Activated CD4-positive, CD25-positive, alpha-beta regulatory T cell treated with anti-CD3 and anti-CD28 coated beads, Interleukin-2, amount 50 U/mL, for 24 hours (primary cell): ENCODE data around the gene PPP1R12C.
A peak's percentile ranks its signal among the peaks of the same experiment; 100 is the strongest.

Experiments used
- ATAC-seq, 2 donors: fragments of 150-1000 bp; cut with Tn5 transposase; one replicate each; pipeline ENCODE4 v1.10.0; 2021; ENCODE audit warnings: mild to moderate bottlenecking in 1 of 2, moderate library complexity in 1 of 2

The PPP1R12C gene

DNA sequence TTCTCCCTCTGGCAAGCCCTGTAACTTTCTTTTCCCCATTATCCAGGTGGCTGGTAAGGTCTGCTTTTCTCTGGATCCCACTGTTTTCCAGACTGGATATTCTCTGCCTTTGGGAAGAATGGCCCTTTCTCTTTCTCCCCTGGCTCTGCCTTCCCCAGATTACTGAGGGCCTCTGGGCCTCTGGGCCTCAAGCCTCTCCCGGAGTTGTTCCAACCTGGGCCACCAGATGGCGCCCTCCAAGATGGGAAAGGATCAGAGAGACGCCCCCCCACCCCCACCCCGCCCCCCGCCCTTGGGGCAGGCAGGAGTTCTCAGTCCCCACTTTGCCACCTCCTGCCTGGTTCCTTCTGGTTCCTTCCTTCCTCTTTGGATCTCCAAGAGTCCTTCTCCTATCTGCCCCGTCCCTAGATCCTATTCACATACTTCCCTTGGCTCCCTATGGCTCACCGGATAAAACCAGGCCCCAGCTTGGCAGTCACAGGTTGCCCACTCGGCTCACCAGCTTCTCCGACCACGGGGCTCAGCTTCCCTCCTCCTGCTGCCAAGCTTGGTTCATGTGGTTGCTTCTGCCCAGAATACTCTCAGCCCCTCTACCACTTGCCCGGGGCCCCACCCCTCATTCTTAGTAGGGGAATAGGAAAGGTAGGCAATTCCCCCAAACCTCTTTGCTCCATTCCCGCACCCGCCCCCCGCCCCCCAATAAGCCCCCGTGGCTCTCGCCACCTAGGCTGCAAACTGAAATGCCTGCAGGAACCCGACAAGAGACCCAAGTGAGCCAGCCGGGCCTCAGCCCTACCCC lies 28.7 kb downstream of the PPP1R12C start:
- ATAC-seq: peak in 1 of 2 donors; percentile 44

DNA sequence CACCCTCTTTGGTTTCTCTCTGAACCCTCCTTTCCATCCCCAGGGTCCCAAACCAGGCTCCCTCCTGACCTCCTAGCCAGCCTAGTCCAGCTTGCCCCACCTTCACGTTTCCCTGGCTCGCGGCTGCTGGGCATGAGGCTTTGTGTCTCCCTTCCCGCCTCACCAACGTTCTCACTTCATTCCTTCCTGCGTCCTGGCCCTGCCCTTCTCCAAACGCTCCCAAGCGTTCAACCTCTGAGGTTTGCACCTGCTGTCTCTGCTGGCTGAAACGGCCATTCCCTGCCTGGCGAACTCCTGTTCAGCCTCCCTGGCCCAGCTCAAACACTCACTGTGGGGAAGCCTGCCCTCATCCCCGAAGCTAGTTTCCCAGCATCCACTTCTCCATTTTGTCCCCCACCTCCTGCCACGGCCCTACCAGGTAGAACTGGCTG lies 29.4 kb downstream of the PPP1R12C start:
- ATAC-seq: no peak

DNA sequence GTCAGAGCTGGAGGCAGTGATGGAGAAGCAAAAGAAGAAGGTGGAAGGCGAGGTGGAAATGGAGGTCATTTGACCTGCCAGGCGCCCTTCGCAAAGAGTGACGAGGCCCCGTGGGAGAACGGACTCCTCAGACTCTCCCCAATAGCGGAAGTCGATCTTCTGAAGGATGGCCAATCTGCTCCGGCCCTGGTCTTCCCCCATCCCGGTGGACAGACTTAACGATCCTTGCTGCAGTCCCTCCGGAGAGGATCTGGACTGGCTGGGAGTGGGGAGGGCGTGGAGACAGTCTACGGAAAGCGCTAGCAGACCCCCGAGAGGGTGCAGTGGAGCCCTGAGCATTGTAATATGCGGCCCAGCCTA lies 29.9 kb downstream of the PPP1R12C start:
- ATAC-seq: no peak

DNA sequence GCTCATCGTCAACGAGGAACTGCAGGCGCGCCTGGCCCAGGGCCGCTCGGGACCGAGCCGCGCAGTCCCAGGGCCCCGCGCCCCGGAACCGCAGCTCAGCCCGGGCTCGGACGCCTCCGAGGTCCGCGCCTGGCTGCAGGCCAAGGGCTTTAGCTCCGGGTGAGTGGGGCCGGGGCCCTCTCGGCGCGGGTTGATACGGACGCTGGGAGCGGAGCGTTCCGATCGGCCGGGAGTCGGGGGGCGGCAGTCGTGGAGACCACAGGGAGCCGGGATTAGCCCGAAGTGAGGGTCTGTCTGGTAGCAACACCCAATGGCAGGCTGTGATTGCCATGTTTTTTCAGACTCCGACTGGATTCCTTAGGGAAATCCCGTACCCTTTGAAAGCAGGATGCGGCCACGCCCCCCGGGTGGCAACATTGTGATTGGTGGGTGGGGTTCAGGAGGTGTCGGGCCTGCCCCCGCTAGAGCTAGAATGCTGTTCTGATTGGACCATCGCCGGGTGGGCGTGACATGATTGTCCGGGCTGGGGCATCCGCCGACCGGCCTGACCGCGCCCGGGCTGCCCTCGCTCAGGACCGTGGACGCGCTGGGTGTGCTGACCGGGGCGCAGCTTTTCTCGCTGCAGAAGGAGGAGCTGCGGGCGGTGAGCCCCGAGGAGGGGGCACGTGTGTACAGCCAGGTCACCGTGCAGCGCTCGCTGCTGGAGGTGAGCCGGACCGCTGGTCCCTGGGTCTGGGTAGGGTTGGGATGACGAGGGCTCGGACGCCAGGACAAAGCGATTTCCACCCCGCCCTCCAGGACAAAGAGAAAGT lies 30.5 kb downstream of the PPP1R12C start:
- peak; percentile 66 for ATAC-seq

DNA sequence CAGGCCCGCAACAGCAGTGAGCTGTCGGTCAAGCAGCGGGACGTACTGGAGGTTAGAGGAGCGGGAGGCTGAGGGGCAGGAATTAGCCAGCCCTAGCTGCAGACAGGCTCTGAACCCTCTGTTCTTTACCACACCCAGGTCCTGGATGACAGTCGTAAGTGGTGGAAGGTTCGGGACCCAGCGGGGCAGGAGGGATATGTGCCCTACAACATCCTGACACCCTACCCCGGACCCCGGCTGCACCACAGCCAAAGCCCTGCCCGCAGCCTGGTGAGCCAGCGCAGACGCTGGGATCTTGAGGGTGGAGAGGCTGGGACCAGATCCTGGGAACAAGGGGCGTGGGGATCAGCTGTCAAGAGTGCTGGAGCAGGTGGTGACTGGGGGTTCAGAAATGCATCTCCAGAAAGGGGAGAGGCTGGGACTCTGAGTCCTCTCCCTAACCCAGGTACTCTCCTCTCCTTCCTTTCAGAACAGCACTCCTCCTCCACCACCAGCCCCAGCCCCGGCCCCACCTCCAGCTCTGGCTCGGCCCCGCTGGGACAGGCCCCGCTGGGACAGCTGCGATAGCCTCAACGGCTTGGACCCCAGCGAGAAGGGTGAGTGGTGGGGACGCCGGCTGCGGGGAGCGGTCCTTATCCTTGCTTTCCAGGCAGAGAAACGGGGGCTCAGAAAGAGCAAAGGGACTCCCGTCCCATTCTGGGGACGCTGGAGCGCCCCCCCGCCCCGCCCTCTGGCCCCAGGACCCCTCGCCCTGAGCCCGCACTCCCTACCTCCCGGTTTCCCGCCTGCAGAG lies 31.3 kb downstream of the PPP1R12C start:
- ATAC-seq: no peak

DNA sequence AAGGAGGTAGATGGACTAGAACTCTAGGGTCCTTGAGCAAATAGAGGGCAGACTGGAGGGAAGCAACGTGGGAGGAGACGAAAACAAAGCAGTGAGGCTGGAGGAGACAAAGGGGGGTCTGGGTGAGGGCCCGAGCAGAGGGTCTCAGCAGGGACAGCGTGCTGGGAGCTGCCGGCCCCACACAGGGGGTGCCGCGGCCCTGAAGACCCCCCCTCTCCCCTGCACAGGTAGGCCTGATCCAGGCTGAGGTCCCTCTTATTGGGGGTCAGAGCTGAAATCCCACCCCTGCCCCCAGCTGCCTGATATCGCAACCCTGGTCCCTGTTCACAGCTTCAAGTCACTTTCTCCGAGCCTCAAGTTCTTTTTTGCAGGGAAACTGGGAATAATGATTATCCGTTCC lies 33.0 kb downstream of the PPP1R12C start:
- ATAC-seq: no peak

DNA sequence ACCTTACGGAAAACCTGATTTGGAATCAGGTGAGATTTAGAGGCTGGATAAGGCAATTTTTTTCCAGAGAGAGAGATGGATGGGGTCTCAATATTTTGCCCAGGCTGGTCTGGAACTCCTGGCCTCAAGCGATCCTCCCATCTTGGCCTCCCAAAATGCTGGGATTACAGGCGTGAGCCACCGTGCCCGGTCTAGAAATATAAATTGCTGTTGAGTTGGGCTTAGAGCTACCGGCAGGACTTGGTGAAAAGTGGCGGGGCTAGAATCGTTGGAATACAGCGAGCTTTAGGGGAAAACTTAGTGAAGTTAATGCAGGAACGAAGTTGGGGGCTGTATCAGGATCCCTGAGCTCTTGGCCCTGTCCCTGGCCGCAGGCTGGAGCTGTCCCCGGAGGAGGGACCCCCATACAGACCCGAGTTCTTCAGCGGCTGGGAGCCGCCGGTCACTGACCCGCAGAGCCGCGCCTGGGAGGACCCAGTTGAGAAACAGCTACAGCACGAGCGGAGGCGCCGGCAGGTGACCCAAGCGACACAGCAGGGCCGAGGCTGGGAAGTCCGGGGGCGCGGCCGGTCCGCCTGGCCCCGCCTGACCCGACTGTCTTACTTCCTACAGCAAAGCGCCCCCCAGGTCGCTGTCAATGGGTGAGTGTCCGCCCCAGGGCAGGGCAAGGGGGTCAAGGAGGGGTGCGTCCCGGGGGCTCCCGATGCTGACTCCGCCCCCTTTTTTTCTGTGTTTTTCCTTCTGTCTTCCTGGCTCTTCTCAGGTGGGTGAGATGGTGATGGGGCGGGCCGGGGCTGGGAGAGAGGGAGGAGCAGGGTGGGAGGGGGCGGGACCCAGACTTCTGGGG lies 34.2 kb downstream of the PPP1R12C start:
- ATAC-seq: no peak

DNA sequence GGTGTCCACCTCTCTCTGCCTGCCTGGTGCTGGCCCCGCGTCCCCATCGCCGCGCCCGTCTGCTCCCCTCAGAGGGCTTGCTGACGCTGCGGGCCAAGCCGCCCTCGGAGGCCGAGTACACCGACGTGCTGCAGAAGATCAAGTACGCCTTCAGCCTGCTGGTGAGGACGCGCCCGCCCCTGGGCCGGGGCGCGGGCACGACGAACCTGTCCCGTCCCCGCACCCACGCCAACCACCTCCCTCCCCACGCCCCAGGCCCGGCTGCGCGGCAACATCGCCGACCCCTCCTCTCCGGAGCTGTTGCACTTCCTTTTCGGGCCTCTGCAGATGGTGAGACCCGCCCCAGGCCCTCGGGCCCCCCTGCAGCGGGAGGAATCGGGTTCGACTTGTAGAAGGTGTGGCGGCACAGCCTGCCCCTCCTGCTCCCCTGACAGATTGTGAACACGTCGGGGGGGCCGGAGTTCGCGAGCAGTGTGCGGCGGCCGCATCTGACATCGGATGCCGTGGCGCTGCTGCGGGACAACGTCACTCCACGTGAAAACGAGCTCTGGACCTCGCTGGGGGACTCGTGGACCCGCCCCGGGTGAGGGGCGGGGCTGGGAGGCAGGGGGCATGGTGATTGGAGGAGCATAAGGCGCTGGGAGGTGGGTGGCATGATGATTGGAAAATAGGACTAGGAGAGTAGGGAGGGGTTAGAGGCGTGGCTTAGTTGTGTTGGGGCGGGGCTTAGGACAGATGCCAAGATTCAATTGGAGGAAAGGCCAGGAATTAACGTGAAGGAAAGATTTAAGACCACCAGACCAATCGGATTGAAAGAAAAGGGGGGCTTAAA lies 35.2 kb downstream of the PPP1R12C start:
- peak in 1 of 2 donors; percentile 1 for ATAC-seq

DNA sequence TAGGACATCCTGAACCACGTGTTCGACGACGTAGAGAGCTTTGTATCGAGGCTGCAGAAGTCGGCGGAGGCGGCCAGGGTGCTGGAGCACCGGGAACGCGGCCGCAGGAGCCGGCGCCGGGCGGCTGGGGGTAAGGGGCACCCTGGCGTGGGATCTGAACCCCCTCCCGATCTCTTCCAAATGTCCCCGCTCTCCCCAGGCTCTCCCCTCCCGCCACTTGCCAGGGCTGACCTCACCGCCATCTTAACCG lies 35.7 kb downstream of the PPP1R12C start:
- no peak for ATAC-seq

DNA sequence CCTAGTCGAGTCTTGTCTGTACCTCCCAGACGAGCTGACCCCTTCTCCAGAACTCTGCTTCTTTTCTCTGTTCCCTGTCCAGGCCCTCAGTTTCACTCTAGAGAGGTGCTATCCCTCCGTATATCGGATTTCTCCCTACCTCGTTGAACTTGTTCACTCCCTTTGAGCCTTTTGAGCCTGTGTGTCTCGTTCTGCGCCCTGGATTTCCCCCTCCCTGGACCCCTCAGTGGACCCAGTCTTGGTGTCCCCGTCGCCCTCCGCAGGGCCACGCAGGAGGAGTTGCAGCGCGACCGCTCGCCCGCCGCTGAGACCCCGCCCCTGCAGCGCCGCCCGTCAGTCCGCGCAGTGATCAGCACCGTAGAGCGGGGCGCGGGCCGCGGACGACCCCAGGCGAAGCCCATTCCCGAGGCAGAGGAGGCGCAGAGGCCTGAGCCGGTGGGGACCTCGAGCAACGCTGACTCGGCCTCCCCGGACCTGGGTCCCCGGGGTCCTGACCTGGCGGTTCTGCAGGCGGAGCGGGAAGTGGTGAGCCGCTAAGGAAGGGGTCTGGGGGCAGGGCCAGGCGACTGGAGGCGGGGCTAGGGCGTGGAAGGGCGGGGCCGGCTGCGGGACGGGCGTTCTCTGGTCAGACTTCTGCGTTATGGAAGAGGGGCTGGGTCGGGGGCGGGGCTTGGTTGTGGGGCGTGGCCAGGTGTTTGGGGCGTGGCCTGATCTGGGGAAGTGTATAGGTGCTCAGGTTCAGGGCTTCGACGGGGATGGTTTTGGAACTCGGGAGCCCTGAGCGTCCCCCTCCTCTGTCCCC lies 36.3 kb downstream of the PPP1R12C start:
- ATAC-seq: peak; percentile 79 to 86

DNA sequence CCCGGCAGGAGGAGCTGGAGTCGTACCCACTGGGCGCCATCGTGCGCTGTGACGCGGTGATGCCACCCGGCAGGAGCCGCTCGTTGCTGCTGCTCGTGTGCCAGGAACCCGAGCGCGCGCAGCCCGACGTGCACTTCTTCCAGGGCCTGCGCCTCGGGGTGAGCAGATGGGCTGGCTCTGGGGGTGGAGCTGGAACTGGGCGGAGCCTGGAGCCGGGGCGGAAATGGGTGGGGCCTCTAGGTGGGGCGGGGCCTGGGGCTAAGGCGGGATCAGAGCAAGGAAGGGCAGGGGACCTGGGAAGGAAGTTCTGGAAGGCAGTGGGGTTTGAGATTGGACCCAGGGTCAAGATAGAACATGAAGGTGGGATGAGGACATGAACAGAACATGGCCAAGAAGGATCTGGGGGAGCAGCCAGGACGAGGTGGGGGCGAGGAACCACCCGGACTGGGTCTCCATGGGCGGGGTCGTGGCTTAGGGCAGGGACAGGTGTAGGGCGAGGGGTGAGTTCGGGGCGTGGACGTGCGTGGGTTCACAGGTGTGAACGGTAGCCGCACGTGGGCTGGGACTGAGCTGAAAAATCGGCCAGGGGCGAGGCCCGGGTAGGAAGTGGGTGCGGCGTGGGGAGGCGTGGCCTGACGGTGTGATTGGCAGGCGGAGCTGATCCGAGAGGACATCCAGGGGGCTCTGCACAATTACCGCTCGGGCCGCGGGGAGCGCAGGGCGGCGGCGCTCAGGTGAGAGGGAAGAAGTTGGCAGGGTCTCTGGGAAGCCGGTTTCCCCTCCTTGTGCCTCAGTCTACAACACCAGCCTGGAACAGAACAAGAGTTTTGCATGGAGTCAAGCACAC lies 37.1 kb downstream of the PPP1R12C start:
- peak; percentile 46 to 51 for ATAC-seq

DNA sequence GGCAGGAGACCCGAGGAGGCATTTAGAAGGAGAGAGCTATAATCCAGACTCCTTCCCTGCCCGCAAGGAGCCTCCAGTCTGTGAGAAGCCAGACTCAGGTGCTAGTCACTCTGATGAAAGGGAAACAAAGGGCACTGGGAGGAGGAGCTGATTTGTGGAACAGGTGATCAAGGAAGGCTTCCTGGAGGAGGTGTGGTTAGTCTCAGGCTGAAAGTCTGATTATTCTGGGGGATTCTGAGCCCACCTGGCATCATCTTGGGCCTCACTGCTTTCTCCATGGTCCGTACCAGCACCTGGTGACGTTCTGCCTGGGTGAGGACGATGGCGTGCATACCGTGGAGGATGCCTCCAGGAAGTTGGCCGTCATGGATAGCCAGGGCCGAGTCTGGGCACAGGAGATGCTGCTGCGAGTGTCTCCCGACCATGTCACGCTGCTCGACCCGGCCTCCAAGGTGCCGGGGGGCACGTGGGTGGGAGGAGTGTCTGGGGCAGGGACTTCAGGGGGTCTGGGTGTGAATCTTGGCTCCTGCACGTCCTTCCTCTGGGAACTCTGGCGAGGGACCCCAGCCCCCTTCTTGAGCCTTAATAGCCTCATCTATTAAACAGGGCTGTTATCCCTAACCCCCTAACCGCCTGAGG lies 37.9 kb downstream of the PPP1R12C start:
- no peak for ATAC-seq

DNA sequence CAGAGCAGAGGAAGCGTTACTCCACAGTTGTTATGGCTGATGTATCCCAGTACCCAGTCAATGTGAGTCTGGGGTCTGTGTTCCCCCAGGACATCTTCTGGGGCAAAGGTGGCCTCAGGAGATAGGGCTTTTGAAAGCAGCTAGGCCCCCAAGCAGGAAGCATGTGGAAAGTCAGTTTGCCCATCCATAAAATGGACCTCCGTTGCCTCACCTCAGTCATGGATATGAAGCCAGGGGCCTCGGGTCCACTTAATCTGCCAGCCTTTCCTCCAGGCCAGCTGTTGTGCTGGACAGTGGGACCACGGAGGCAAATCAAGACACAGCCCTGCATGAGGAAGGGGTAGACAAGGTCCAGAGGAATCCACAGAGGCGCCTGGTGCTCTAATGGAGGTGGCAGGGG lies 38.4 kb downstream of the PPP1R12C start:
- ATAC-seq: no peak

DNA sequence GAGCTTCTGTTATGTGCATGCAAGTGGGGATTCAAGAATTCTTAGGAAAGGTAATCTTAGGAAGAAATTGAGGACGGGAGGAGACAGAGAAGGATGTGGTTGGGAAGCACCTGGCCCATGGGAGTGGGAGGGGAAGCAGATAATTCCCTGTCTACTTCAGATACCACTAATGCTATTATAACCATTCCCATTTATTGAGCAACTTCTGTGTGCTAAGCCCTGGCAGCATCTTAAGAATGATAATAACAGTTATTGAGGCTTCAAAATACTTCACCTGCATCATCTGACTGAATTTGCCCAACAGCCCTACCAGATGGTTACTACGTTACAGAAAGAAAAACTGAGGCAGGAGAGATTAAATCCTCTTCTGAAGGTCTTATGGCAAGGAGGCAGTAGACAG lies 40.3 kb downstream of the PPP1R12C start:
- no peak for ATAC-seq

DNA sequence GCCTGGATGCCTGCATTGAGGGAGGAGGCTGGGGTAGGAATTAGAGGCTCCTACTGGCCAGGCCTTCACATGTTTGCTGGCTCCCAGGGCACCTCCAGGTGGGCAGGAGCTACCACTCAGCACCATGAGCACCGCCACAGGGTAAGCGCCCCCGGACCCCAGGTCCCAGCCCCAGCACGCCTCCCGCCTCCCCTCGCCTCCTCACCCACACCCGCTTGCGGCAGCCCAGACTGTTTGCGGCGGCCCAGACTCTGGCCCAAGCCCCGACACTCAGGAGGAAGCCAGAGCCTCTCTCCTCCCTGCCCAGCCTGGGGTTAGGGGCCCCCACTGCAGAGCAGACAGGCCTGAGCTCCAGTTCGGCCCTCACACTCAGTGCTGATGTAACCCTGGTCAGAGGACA lies 41.1 kb downstream of the PPP1R12C start:
- ATAC-seq: no peak

DNA sequence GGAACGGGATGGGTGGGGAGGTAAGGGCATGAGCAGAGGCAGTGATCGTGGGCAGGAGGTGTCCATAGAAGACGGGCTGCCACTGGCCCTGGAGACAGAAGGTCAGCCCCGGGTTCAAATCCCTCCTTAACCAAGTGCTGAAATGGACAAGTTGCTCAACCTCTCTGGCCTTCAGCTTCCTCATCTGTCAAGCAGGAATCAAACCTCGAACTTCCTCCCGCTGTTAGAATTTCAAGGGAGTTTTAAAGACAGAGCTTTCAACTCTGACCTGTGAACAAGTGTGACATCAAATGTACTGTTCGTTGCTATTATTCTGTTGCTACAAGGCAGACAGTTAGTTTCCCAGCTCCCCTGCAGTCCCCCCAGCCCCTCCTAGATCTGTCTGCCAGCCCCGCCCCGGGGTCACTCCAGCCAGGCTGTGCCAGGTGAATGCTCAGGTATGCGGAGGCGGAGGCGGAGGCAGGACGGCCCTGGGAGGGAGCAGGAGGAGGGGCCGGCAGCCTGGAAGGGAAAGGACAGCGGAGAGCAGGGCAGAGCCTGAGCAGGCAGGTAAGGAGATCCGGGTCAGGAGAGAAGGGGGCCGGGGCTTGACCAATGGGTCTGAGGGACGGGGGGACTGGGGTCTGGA lies 42.0 kb downstream of the PPP1R12C start, which contains the start of gene EPS8L1:
EPS8L1 (plus strand) TSS at position 499 of the 628 bp plus-strand sequence. CDS start 576 bp downstream, outside the sequence.
- ATAC-seq: no peak

DNA sequence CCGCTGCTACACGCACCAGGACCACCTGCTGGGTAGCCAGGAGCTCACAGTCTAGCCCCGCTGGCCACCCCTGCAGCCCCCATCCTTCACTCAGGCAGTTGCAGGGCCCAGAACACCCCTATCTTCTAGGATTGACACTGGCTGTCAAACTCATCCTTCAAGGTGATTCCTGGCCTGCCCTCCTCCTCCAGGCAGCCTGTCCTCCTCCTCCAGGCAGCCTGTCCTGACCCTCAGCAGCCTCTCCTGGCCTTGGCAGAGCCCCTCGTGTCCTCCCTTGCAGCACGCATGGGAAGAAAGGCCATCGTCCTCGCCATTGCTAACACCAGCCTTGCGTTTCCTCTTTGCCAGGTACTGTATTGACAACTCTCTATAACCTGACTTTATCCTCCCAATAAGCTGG lies 45.5 kb downstream of the PPP1R12C start:
- no peak for ATAC-seq

DNA sequence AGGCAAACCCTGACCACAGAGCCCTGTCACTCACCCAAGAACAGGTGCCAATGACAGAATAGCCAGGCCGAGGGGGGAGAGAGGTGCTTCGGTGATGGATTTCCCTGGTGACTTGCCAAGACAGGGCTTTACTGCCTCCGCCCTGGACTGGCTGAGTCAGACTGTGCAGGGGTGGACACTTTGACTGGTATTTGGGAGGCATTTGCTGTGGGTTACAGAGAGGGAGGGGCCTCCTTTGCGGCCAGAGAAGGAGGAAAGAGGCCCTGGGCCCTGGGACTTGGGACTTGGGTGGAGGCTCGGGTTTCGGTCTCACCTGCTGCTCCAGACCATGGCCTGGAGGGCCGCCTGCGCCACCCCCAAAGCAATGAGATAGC lies 46.3 kb downstream of the PPP1R12C start:
- no peak for ATAC-seq
